ENCODE data around the gene CYP2W1.

GRCh38 chr7:1026721-1027161 is 43.8 kb downstream of the CYP2W1 start:
- TF ChIP-seq ZZZ3 (IDR thresholded peaks at IDR 0.05; ENCODE audit: control insufficient read depth, insufficient read length, low read depth): no peak
- no peak for TF ChIP-seq POLR2AphosphoS5 (IDR thresholded peaks at IDR 0.05; ENCODE audit: low read length)
- TF ChIP-seq ZNF217 (IDR thresholded peaks at IDR 0.05): no peak
- TF ChIP-seq POLR2A (IDR thresholded peaks at IDR 0.05; ENCODE audit: low read depth, low read length): no peak; the same call in 1 of the 2 replicates
- peak; percentile 65; the same call in 1 of the 2 replicates for TF ChIP-seq SPI1 (IDR thresholded peaks at IDR 0.05; ENCODE audit: borderline replicate concordance, insufficient read depth, low read depth, low read length)
- no peak for TF ChIP-seq JUNB (IDR thresholded peaks at IDR 0.05)
- TF ChIP-seq EZH2 (IDR thresholded peaks at IDR 0.05; ENCODE audit: borderline replicate concordance, control insufficient read depth, low read depth, low read length): no peak
